A673 (cell line): ENCODE data around the gene ASMT.

Experiments used
- CTCF ChIP-seq: fragments of 300-800, 200-600 bp; sonication (generic); conservative IDR thresholded peaks from 2 replicates; pipeline ENCODE4 v1.5.1; 2017; ENCODE audit warnings: low read depth, mild to moderate bottlenecking, antibody characterized with exemption, low read length, moderate library complexity, mixed read lengths
- EZH2 ChIP-seq: fragments of 200-600 bp; sonication (generic); IDR thresholded peaks from 2 replicates; pipeline ENCODE4 v1.6.1; 2017; ENCODE audit warnings: borderline replicate concordance, low read depth, mild to moderate bottlenecking, mixed read lengths, antibody characterized with exemption, low read length; ENCODE audit not compliant: poor library complexity, severe bottlenecking

DNA sequence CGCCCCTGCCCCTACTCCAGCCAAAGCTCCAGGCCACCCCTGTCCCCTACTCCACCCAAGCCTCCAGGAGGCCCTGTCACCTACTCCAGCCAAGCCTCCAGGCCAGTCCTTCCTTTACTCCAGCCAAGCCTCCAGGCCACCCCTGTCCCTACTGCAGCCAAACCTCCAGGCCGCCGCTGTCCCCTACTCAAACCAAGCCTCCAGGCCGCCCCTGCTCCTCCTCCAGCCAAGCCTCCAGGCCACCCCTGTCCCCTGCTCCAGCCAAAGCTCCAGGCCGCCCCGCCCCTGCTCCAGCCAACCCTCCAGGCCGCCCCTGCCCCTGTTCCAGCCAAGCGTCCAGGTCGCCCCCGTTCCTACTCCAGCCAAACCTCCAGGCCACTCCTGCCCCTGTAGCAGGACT is 5.1 kb upstream of the ASMT start:
- TF ChIP-seq CTCF (no peak), EZH2 (no peak)
